CD14-positive monocyte (primary cell): Measurements from ENCODE around the gene MMP7. TPM values are rescaled to one million over a fixed set of nuclear protein-coding genes. Genes with fewer than 3 reads are reported as not detected.

ENCODE experiments used
- DNase-seq, 3 donors: peaks; one replicate each; pipeline ENCODE4 v3.0.0-alpha.2; 2011 to 2022
- H2AFZ ChIP-seq: 2 replicates; pipeline ENCODE4 v1.6.0; 2012; ENCODE audit warnings: mild to moderate bottlenecking, low read depth, low read length, inconsistent platforms; ENCODE audit not compliant: insufficient read depth, poor library complexity, severe bottlenecking
- H3K27ac ChIP-seq, 2 donors: 1 replicate in 1 of 2; 2 replicates in 1 of 2; pipeline ENCODE4 v1.5.1; 2012 to 2013; ENCODE audit warnings: low read length in 2 of 2, control low read depth in 1 of 2, inconsistent platforms in 1 of 2, low read depth in 1 of 2, mild to moderate bottlenecking in 1 of 2
- H3K27me3 ChIP-seq, 2 donors: one replicate each; pipeline versions ENCODE4 v1.6.0 to v1.6.1; 2011 to 2013; ENCODE audit warnings: low read length in 2 of 2; ENCODE audit not compliant: control insufficient read depth in 2 of 2, insufficient read depth in 2 of 2
- H3K36me3 ChIP-seq, 2 donors: replicated peaks in 1 of 2; 1 replicate in 1 of 2; 2 replicates in 1 of 2; pipeline versions ENCODE4 v1.5.1 to v1.6.1; 2012 to 2013; ENCODE audit warnings: low read length in 2 of 2, control low read depth in 1 of 2, inconsistent platforms in 1 of 2, mild to moderate bottlenecking in 1 of 2; ENCODE audit not compliant: insufficient read depth in 2 of 2, control insufficient read depth in 1 of 2
- H3K4me1 ChIP-seq, 2 donors: 1 replicate in 1 of 2; 2 replicates in 1 of 2; pipeline versions ENCODE4 v1.5.1 to v1.6.1; 2012 to 2013; ENCODE audit warnings: low read length in 2 of 2, control low read depth in 1 of 2, inconsistent platforms in 1 of 2, mild to moderate bottlenecking in 1 of 2, moderate library complexity in 1 of 2; ENCODE audit not compliant: insufficient read depth in 2 of 2, control insufficient read depth in 1 of 2
- H3K4me2 ChIP-seq: replicated peaks from 2 replicates; pipeline ENCODE3; 2012; ENCODE audit warnings: low read length, moderate library complexity, mild to moderate bottlenecking; ENCODE audit not compliant: poor library complexity, severe bottlenecking; ENCODE audit errors: extremely low read depth
- H3K4me3 ChIP-seq, 3 experiments: fragments of 200-600 bp in 1 of 3; sonication (generic) in 1 of 3; replicated peaks in 1 of 3; 1 replicate in 2 of 3; 2 replicates in 1 of 3; pipeline ENCODE4 v1.5.1; 2011 to 2013; ENCODE audit warnings: low read length in 3 of 3, mild to moderate bottlenecking in 3 of 3, control low read depth in 2 of 3, low read depth in 2 of 3, inconsistent platforms in 1 of 3, moderate library complexity in 1 of 3
- H3K79me2 ChIP-seq: 2 replicates; pipeline ENCODE4 v1.6.0; 2012; ENCODE audit warnings: mild to moderate bottlenecking, control low read depth, inconsistent platforms, low read length, moderate library complexity; ENCODE audit not compliant: insufficient read depth
- H3K9ac ChIP-seq: 2 replicates; pipeline ENCODE4 v1.6.0; 2017; ENCODE audit warnings: low read length, mild to moderate bottlenecking; ENCODE audit not compliant: insufficient read depth, poor library complexity, severe bottlenecking
- H3K9me3 ChIP-seq, 2 donors: replicated peaks in 1 of 2; 1 replicate in 1 of 2; 2 replicates in 1 of 2; pipeline versions ENCODE4 v1.5.1 to v1.6.1; 2012 to 2013; ENCODE audit warnings: low read length in 2 of 2, control low read depth in 1 of 2; ENCODE audit not compliant: control insufficient read depth in 1 of 2, insufficient read depth in 1 of 2
- H4K20me1 ChIP-seq: 2 replicates; pipeline ENCODE4 v1.6.0; 2012; ENCODE audit warnings: mild to moderate bottlenecking, low read length, control low read depth, moderate library complexity; ENCODE audit not compliant: insufficient read depth
- H3K27ac Mint-ChIP-seq, 7 donors: one replicate each; pipeline ENCODE4 v1.8.0; 2020; ENCODE audit warnings: mild to moderate bottlenecking in 7 of 7, mixed read lengths in 7 of 7, moderate library complexity in 6 of 7, inconsistent platforms in 2 of 7
- H3K27me3 Mint-ChIP-seq, 3 donors: one replicate each; pipeline ENCODE4 v1.8.0; 2021 to 2022; ENCODE audit warnings: low read depth in 3 of 3, mild to moderate bottlenecking in 3 of 3, mixed read lengths in 3 of 3, moderate library complexity in 3 of 3, inconsistent platforms in 1 of 3
- H3K36me3 Mint-ChIP-seq, 2 donors: one replicate each; pipeline ENCODE4 v1.8.0; 2020; ENCODE audit warnings: mixed read lengths in 2 of 2, inconsistent platforms in 1 of 2, mild to moderate bottlenecking in 1 of 2
- H3K4me1 Mint-ChIP-seq: one replicate; pipeline ENCODE4 v1.8.0; 2020; ENCODE audit warnings: mild to moderate bottlenecking, mixed read lengths
- H3K4me3 Mint-ChIP-seq, 2 donors: one replicate each; pipeline ENCODE4 v1.8.0; 2020; ENCODE audit warnings: mild to moderate bottlenecking in 2 of 2, mixed read lengths in 2 of 2, moderate library complexity in 1 of 2
- H3K9me3 Mint-ChIP-seq, 7 donors: one replicate each; pipeline ENCODE4 v1.8.0; 2020 to 2022; ENCODE audit warnings: mixed read lengths in 7 of 7, mild to moderate bottlenecking in 6 of 7, moderate library complexity in 6 of 7, inconsistent platforms in 2 of 7
- WGBS: methylation state at CpG from one replicate; pipeline ENCODE4 v1.1.5; 2013; ENCODE audit warnings: missing lambda C conversion rate; ENCODE audit not compliant: insufficient coverage; 5-methylcytosine and 5-hydroxymethylcytosine counted together
- intact Hi-C, 2 donors: fragments of 100-400 bp; cut with micrococcal nuclease; formaldehyde crosslinking; loops; one replicate each; pipeline versions ENCODE4 v1.15.0 to v1.15.1; 2023
- polyA plus RNA-seq, 3 donors: library from polyadenylated mRNA; depleted of rRNA in 1 of 3; unstranded in 2 of 3; stranded (reverse) in 1 of 3; fragments of 300-500 nt in 2 of 3; fragments of >200 nt in 1 of 3; fragmentation: Illumina TruSeq in 2 of 3; gene quantifications; 1 replicate in 2 of 3; 2 replicates in 1 of 3; pipeline ENCODE4 v1.2.3, GENCODE V29; 2012 to 2021
- TF ChIP-seq, protein P1 (sequence below): fragments of 200-600 bp; IDR thresholded peaks from one replicate; pipeline ENCODE4 v1.8.0; 2022; ENCODE audit warnings: antibody characterized with exemption, mild to moderate bottlenecking

Gene MMP7
- polyA plus RNA-seq, 3 donors: not detected

DNA sequence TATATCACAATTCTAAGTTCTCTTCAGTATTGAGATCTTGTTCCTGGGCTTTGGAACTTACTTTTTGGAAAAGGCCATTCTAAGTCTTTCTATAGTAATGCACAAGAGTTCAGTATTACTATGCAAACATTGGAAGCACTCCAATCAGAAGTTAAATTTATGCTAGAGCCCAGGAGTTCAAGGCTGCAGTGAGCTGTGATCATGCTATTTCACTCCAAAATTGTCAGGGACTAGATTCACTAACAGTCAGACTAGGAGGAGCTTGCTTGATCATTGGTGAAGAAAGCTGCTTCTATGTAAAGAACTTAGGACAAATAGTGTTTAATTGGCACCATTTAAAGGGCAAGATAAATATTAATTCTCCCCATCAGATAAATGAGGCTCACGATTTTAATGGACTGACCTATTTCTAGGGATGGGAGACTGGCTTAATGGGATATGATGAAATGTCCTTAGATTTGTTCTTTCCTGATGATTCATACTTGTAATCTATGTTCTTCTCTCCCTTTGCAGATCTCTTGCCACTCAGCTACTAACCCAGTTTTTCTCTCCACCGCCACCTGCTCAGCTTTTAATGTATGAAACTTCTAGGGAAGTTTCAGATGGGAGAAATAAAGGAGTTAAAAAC, 45.3 kb downstream of the MMP7 start:
- no peak overlapping the region for H3K27ac ChIP-seq
- H3K79me2 ChIP-seq: no peaks in the 10 kb centered on the region
- Mint-ChIP-seq H3K27ac (no peak overlapping the region), H3K4me3 (no peak overlapping the region), H3K36me3 (no peaks in the 10 kb centered on the region), H3K27me3 (peaks cover 0 to 4% (median 2%) of the 10 kb centered on the region in 3 donors), H3K4me1 (peaks cover 12% of the 10 kb centered on the region), H3K9me3 (peaks cover 0 to 4% (median 0%) of the 10 kb centered on the region in 7 donors)
- H3K9ac ChIP-seq: no peak overlapping the region
- H3K4me1 ChIP-seq: peaks cover 0 to 3% of the 10 kb centered on the region in 2 donors
- TF ChIP-seq, protein P1, sequence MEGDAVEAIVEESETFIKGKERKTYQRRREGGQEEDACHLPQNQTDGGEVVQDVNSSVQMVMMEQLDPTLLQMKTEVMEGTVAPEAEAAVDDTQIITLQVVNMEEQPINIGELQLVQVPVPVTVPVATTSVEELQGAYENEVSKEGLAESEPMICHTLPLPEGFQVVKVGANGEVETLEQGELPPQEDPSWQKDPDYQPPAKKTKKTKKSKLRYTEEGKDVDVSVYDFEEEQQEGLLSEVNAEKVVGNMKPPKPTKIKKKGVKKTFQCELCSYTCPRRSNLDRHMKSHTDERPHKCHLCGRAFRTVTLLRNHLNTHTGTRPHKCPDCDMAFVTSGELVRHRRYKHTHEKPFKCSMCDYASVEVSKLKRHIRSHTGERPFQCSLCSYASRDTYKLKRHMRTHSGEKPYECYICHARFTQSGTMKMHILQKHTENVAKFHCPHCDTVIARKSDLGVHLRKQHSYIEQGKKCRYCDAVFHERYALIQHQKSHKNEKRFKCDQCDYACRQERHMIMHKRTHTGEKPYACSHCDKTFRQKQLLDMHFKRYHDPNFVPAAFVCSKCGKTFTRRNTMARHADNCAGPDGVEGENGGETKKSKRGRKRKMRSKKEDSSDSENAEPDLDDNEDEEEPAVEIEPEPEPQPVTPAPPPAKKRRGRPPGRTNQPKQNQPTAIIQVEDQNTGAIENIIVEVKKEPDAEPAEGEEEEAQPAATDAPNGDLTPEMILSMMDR: no peak
- DNase-seq: no peak
- intact Hi-C loops: no loop called here
- H3K4me3 ChIP-seq: no peak overlapping the region
- no peak overlapping the region for H2AFZ ChIP-seq
- no peak overlapping the region for H3K4me2 ChIP-seq
- no peaks in the 10 kb centered on the region for H3K27me3 ChIP-seq
- WGBS: no CpG with 5 or more reads among the region's 2 CpGs
- no peaks in the 10 kb centered on the region for H3K36me3 ChIP-seq
- H3K9me3 ChIP-seq: no peaks in the 10 kb centered on the region
- no peaks in the 10 kb centered on the region for H4K20me1 ChIP-seq

DNA sequence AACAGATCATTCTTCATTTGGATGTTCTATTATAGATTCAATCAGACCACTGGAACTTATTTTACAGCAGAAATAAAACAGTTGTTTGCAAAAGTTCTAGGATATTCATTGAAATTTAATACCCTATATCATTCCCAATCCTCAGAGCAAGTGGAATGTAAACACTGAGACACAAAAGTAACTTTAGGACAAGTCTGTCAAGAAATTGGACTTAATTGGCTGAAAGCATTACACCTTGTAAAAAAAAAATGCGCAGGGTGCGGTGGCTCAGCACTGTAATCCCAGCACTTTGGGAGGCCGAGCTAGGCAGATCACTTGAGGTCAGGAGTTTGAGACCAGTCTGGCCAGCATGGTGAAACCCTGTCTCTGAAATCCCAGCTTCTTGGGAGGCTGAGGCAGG, 48.1 kb downstream of the MMP7 start:
- Mint-ChIP-seq H3K36me3 (no peaks in the 10 kb centered on the region), H3K4me3 (no peak overlapping the region), H3K27ac (no peak overlapping the region), H3K9me3 (peaks cover 0 to 4% (median 0%) of the 10 kb centered on the region in 7 donors), H3K27me3 (peaks cover 0 to 3% (median 0%) of the 10 kb centered on the region in 3 donors), H3K4me1 (peaks cover 2% of the 10 kb centered on the region)
- Histone ChIP-seq H3K27ac (no peak overlapping the region), H3K9me3 (no peaks in the 10 kb centered on the region), H3K4me1 (no peaks in the 10 kb centered on the region), H3K9ac (no peak overlapping the region), H3K4me3 (no peak overlapping the region), H4K20me1 (no peaks in the 10 kb centered on the region), H3K27me3 (no peaks in the 10 kb centered on the region), H3K4me2 (no peak overlapping the region), H3K36me3 (no peaks in the 10 kb centered on the region), H2AFZ (no peak overlapping the region), H3K79me2 (no peaks in the 10 kb centered on the region)
- DNase-seq: no peak
- 100% methylated on average over 2 of the region's 3 CpGs for WGBS
- intact Hi-C loops: no loop called here
- TF ChIP-seq, protein P1: no peak
